GM23338 (cell line): ENCODE results near the gene OSTC.

Experiments used
- CREB1 ChIP-seq: fragments of 250-450 bp; sonication (Bioruptor Pico); IDR thresholded peaks from 2 replicates; pipeline ENCODE4 v1.5.0; 2020; ENCODE audit warnings: low read depth, mild to moderate bottlenecking, moderate library complexity
- CTCF ChIP-seq, 2 experiments: fragments of 200-600 bp in 1 of 2; sonication (generic) in 1 of 2; conservative IDR thresholded peaks; 2 replicates each; pipeline versions ENCODE4 v1.5.1 to v1.6.1; 2016 to 2017; ENCODE audit warnings: antibody characterized with exemption in 2 of 2, low read depth in 2 of 2, mild to moderate bottlenecking in 2 of 2, moderate library complexity in 1 of 2
- EZH2phosphoT487 ChIP-seq: fragments of 200-600 bp; sonication (generic); IDR thresholded peaks from one replicate; pipeline ENCODE4 v1.8.1; 2018; ENCODE audit warnings: antibody characterized with exemption; ENCODE audit not compliant: unreplicated experiment
- JUNB ChIP-seq: IDR thresholded peaks from one replicate; pipeline ENCODE4 v1.6.1; 2016; ENCODE audit warnings: antibody characterized with exemption; ENCODE audit not compliant: unreplicated experiment
- POLR2AphosphoS5 ChIP-seq: IDR thresholded peaks from 2 replicates; pipeline ENCODE4 v1.6.1; 2016; ENCODE audit warnings: antibody characterized with exemption, low read depth

GRCh38 chr4:108696160-108696559 lies 45.8 kb downstream of the OSTC start:
- TF ChIP-seq POLR2AphosphoS5 (no peak), CTCF (conservative IDR thresholded peaks at IDR 0.05; ENCODE audit: low read depth in 2 of 2) (no peak), EZH2phosphoT487 (no peak), CREB1 (no peak), JUNB (no peak)
